ENCODE measurements around the gene OSBPL3.

Gene OSBPL3

DNA sequence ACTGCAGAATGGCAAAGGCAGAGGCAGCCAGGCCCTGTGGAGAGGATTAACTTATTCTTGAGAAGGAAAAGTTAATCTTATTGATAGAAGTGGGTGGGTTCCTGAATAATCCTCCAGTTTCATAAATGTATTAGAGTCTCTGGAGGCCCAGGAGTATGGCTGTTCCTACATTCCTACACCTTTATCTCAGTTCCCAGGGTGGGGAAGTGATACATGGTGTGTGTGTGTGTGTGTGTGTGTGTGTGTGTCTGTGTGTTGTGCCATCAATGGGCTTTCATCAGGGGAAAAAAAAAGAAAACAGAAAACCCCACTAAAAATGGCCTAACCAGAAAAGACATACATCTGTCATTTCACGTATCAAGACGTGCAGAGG lies 200.7 kb downstream of the OSBPL3 start:
- Histone ChIP-seq H3K9me3 (ENCODE audit: control insufficient read depth, insufficient read depth, low read depth, low read length) (no peaks in the 10 kb centered on the region), H3K4me1 (ENCODE audit: control insufficient read depth, insufficient read depth, low read length) (no peaks in the 10 kb centered on the region), H3K36me3 (ENCODE audit: control insufficient read depth in 2 of 2, insufficient read depth in 1 of 2, low read length in 2 of 2) (no peaks in the 10 kb centered on the region), H3K27ac (ENCODE audit: extremely low read depth, low read depth, low read length) (no peak overlapping the region), H3K4me3 (ENCODE audit: low read depth, low read length) (no peak overlapping the region)
- CTCF ChIA-PET: interaction anchor here (1.7 kb wide), 1 partner anchor 10 kb away, joined by 4 read pairs; no protein-coding TSS in a partner anchor
- TF ChIP-seq PRDM1 (tag by site-specific recombination; IDR thresholded peaks at IDR 0.05) (no peak), ZNF830 (tag by site-specific recombination; IDR thresholded peaks at IDR 0.05; ENCODE audit: low read depth) (no peak), ZNF350 (tag by site-specific recombination; IDR thresholded peaks at IDR 0.05) (no peak)
- POLR2A ChIA-PET: no interaction called here

DNA sequence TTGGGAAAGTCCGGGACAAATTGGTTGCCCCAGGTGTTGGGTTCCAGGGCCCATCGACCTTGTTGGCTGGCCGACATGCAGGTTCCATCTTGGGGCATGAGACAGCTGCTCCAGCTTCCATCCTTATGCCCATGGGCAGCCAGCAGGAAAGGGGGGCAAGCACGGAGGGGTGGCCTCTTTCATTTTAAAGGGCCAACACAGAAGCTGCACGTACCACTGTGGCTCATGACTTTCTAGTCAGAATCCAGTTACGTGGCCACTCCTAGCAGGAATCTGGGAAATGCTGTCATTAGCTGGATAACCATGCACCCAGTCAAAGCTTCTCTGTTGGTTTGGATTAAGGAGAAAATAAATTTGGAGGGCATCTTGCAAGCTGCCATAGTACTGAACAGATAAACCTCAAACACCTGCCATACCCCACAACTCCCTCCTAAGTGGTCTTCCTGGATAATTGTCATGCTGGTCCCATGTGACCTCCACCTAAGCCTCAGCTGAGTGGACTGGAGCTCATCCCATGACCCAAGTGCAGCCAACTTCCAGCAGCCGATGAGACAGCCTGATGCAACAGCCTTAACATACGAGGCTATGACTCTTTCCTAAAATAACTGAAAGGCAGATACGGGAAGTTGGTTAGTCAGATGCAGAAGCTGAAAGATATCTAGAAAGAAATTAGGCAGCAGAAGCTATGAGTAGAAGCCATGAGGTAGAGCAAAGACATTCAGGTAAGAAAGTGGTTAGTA lies 201.3 kb downstream of the OSBPL3 start:
- ChIA-PET POLR2A (no interaction called here), CTCF (interaction anchor here (1.3 to 2.8 kb wide), 3 partner anchors 10 to 320 kb away, joined by 4 to 15 read pairs (median 4); no protein-coding TSS in a partner anchor)
- Histone ChIP-seq H3K36me3 (ENCODE audit: control insufficient read depth in 2 of 2, insufficient read depth in 1 of 2, low read length in 2 of 2) (no peaks in the 10 kb centered on the region), H3K4me1 (ENCODE audit: control insufficient read depth, insufficient read depth, low read length) (no peaks in the 10 kb centered on the region), H3K27ac (ENCODE audit: extremely low read depth, low read depth, low read length) (no peak overlapping the region), H3K4me3 (ENCODE audit: low read depth, low read length) (no peak overlapping the region), H3K9me3 (ENCODE audit: control insufficient read depth, insufficient read depth, low read depth, low read length) (no peaks in the 10 kb centered on the region)
- TF ChIP-seq SP7 (tag by site-specific recombination; IDR thresholded peaks at IDR 0.05) (no peak), ZBTB8A (tag by site-specific recombination; IDR thresholded peaks at IDR 0.05) (no peak), ZBTB7A (tag by site-specific recombination; IDR thresholded peaks at IDR 0.05; ENCODE audit: low read depth) (no peak), ZNF391 (tag by site-specific recombination; IDR thresholded peaks at IDR 0.05; ENCODE audit: borderline replicate concordance, low read depth) (no peak), ZNF184 (tag by site-specific recombination; IDR thresholded peaks at IDR 0.05) (no peak), ZNF660 (tag by site-specific recombination; IDR thresholded peaks at IDR 0.05) (no peak), ZNF530 (tag by site-specific recombination; IDR thresholded peaks at IDR 0.05; ENCODE audit: low read depth) (no peak)
- TF ChIP-seq, protein P1, sequence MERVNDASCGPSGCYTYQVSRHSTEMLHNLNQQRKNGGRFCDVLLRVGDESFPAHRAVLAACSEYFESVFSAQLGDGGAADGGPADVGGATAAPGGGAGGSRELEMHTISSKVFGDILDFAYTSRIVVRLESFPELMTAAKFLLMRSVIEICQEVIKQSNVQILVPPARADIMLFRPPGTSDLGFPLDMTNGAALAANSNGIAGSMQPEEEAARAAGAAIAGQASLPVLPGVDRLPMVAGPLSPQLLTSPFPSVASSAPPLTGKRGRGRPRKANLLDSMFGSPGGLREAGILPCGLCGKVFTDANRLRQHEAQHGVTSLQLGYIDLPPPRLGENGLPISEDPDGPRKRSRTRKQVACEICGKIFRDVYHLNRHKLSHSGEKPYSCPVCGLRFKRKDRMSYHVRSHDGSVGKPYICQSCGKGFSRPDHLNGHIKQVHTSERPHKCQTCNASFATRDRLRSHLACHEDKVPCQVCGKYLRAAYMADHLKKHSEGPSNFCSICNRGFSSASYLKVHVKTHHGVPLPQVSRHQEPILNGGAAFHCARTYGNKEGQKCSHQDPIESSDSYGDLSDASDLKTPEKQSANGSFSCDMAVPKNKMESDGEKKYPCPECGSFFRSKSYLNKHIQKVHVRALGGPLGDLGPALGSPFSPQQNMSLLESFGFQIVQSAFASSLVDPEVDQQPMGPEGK (tag by site-specific recombination; IDR thresholded peaks at IDR 0.05): no peak

DNA sequence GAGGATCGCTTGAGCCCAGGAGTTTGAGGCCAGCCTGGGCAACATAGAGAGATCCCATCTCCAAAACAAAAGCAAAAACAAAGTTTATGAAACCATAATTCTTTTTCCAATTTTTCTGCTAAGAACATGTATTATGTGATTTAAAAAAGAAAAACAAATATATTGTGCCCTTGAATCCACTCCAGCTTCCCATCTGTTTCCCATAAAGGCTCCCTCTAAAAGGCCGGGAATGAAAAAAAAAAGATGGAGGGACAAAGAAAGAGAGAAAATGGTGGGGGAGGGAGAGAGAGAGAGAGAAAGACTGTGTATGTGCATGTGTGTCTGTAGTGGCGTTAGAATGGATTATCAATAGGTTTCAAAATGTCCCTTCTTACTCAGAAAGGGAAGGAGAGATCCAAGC lies 202.2 kb downstream of the OSBPL3 start:
- Histone ChIP-seq H3K27ac (ENCODE audit: extremely low read depth, low read depth, low read length) (no peak overlapping the region), H3K9me3 (ENCODE audit: control insufficient read depth, insufficient read depth, low read depth, low read length) (no peaks in the 10 kb centered on the region), H3K36me3 (ENCODE audit: control insufficient read depth in 2 of 2, insufficient read depth in 1 of 2, low read length in 2 of 2) (no peaks in the 10 kb centered on the region), H3K4me1 (ENCODE audit: control insufficient read depth, insufficient read depth, low read length) (no peaks in the 10 kb centered on the region), H3K4me3 (ENCODE audit: low read depth, low read length) (no peak overlapping the region)
- ChIA-PET CTCF (interaction anchor here (1.0 to 2.8 kb wide), 4 partner anchors 9 to 321 kb away, joined by 4 to 15 read pairs (median 4); no protein-coding TSS in a partner anchor), POLR2A (no interaction called here)
- no peak for TF ChIP-seq ZNF677 (tag by site-specific recombination; IDR thresholded peaks at IDR 0.05)
- TF ChIP-seq ZNF510 (tag by site-specific recombination; IDR thresholded peaks at IDR 0.05; ENCODE audit: insufficient replicate concordance): no peak
- TF ChIP-seq BCL11B (tag by site-specific recombination; IDR thresholded peaks at IDR 0.05; ENCODE audit: low read depth): no peak
- TF ChIP-seq, protein P2, sequence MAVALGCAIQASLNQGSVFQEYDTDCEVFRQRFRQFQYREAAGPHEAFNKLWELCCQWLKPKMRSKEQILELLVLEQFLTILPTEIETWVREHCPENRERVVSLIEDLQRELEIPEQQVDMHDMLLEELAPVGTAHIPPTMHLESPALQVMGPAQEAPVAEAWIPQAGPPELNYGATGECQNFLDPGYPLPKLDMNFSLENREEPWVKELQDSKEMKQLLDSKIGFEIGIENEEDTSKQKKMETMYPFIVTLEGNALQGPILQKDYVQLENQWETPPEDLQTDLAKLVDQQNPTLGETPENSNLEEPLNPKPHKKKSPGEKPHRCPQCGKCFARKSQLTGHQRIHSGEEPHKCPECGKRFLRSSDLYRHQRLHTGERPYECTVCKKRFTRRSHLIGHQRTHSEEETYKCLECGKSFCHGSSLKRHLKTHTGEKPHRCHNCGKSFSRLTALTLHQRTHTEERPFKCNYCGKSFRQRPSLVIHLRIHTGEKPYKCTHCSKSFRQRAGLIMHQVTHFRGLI (tag by site-specific recombination; IDR thresholded peaks at IDR 0.05): no peak
- TF ChIP-seq, protein P3, sequence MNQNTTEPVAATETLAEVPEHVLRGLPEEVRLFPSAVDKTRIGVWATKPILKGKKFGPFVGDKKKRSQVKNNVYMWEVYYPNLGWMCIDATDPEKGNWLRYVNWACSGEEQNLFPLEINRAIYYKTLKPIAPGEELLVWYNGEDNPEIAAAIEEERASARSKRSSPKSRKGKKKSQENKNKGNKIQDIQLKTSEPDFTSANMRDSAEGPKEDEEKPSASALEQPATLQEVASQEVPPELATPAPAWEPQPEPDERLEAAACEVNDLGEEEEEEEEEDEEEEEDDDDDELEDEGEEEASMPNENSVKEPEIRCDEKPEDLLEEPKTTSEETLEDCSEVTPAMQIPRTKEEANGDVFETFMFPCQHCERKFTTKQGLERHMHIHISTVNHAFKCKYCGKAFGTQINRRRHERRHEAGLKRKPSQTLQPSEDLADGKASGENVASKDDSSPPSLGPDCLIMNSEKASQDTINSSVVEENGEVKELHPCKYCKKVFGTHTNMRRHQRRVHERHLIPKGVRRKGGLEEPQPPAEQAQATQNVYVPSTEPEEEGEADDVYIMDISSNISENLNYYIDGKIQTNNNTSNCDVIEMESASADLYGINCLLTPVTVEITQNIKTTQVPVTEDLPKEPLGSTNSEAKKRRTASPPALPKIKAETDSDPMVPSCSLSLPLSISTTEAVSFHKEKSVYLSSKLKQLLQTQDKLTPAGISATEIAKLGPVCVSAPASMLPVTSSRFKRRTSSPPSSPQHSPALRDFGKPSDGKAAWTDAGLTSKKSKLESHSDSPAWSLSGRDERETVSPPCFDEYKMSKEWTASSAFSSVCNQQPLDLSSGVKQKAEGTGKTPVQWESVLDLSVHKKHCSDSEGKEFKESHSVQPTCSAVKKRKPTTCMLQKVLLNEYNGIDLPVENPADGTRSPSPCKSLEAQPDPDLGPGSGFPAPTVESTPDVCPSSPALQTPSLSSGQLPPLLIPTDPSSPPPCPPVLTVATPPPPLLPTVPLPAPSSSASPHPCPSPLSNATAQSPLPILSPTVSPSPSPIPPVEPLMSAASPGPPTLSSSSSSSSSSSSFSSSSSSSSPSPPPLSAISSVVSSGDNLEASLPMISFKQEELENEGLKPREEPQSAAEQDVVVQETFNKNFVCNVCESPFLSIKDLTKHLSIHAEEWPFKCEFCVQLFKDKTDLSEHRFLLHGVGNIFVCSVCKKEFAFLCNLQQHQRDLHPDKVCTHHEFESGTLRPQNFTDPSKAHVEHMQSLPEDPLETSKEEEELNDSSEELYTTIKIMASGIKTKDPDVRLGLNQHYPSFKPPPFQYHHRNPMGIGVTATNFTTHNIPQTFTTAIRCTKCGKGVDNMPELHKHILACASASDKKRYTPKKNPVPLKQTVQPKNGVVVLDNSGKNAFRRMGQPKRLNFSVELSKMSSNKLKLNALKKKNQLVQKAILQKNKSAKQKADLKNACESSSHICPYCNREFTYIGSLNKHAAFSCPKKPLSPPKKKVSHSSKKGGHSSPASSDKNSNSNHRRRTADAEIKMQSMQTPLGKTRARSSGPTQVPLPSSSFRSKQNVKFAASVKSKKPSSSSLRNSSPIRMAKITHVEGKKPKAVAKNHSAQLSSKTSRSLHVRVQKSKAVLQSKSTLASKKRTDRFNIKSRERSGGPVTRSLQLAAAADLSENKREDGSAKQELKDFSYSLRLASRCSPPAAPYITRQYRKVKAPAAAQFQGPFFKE (tag by site-specific recombination; IDR thresholded peaks at IDR 0.05; ENCODE audit: borderline replicate concordance): no peak
- TF ChIP-seq, protein P4, sequence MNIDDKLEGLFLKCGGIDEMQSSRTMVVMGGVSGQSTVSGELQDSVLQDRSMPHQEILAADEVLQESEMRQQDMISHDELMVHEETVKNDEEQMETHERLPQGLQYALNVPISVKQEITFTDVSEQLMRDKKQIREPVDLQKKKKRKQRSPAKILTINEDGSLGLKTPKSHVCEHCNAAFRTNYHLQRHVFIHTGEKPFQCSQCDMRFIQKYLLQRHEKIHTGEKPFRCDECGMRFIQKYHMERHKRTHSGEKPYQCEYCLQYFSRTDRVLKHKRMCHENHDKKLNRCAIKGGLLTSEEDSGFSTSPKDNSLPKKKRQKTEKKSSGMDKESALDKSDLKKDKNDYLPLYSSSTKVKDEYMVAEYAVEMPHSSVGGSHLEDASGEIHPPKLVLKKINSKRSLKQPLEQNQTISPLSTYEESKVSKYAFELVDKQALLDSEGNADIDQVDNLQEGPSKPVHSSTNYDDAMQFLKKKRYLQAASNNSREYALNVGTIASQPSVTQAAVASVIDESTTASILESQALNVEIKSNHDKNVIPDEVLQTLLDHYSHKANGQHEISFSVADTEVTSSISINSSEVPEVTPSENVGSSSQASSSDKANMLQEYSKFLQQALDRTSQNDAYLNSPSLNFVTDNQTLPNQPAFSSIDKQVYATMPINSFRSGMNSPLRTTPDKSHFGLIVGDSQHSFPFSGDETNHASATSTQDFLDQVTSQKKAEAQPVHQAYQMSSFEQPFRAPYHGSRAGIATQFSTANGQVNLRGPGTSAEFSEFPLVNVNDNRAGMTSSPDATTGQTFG (tag by site-specific recombination; IDR thresholded peaks at IDR 0.05; ENCODE audit: borderline replicate concordance): no peak
- no peak for TF ChIP-seq ZNF610 (tag by site-specific recombination; IDR thresholded peaks at IDR 0.05; ENCODE audit: borderline replicate concordance)
- TF ChIP-seq ZNF169 (tag by site-specific recombination; IDR thresholded peaks at IDR 0.05): no peak

Measured in HEK293 (cell line).